ENCODE data around the gene TSPAN5.

TSPAN5 gene

GRCh38 chr4:98434816-98435215 lies 223.6 kb downstream of the TSPAN5 start:
- no peak overlapping the region for H3K4me3 ChIP-seq
- no peak overlapping the region for H3K27ac ChIP-seq
- H3K4me2 ChIP-seq, result no peak overlapping the region
- no peaks in the 10 kb centered on the region for H3K27me3 ChIP-seq
- TF ChIP-seq Cebpa-rat (IDR thresholded peaks at IDR 0.05), result no peak
- H3K4me1 ChIP-seq, result no peaks in the 10 kb centered on the region
- H4K20me1 ChIP-seq, result no peaks in the 10 kb centered on the region
- H3K36me3 ChIP-seq, result peaks cover 30 to 80% (median 47%) of the 10 kb centered on the region in 11 experiments
- peaks cover 0 to 4% (median 0%) of the 10 kb centered on the region in 11 experiments; a peak in 1 of 22 replicates for H3K9me3 ChIP-seq (replicated peaks in 1 of 11)
- no peak overlapping the region for H3K9ac ChIP-seq

DNA sequence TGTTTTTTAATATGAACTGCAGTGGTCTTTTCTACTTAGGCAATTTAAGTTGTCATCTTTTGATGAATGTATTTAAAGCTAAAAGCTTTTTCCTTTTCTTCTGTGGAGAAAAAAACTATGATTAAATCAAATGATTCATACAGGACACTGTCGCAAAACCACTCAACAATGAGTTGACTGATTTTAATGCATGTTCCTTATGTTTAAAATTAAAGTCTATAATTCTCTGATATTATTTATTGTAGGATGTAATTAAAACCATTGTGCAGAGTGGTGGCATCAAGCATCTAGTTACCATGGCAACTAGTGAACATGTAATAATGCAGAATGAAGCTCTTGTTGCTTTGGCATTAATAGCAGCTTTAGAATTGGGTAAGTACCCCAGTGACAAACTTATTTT lies 224.7 kb downstream of the TSPAN5 start:
- no peak overlapping the region for H3K27ac ChIP-seq
- no peaks in the 10 kb centered on the region for H3K4me1 ChIP-seq
- no peaks in the 10 kb centered on the region for H4K20me1 ChIP-seq
- H3K27me3 ChIP-seq, result no peaks in the 10 kb centered on the region
- TF ChIP-seq Cebpa-rat (IDR thresholded peaks at IDR 0.05), result no peak
- peaks cover 0 to 4% (median 0%) of the 10 kb centered on the region in 11 experiments; a peak in 1 of 22 replicates for H3K9me3 ChIP-seq (replicated peaks in 1 of 11)
- no peak overlapping the region for H3K4me2 ChIP-seq
- H3K36me3 ChIP-seq, result peaks cover 30 to 70% (median 43%) of the 10 kb centered on the region in 11 experiments
- H3K9ac ChIP-seq, result no peak overlapping the region
- H3K4me3 ChIP-seq, result no peak overlapping the region

- no peaks in the 10 kb centered on the region for H4K20me1 ChIP-seq
Observed at GRCh38 chr4:98430708-98431403, 227.6 kb downstream of the TSPAN5 start.

GRCh38 chr4:98423009-98423408 lies 235.4 kb downstream of the TSPAN5 start:
- Histone ChIP-seq H4K20me1 (no peaks in the 10 kb centered on the region), H3K4me1 (no peaks in the 10 kb centered on the region), H3K9ac (no peak overlapping the region), H3K4me2 (no peak overlapping the region), H3K36me3 (peaks cover 59 to 89% (median 73%) of the 10 kb centered on the region in 11 experiments), H3K4me3 (no peak overlapping the region), H3K27ac (no peak overlapping the region), H3K27me3 (no peaks in the 10 kb centered on the region), H3K9me3 (replicated peaks in 1 of 11) (peaks cover 13 to 39% (median 28%) of the 10 kb centered on the region in 11 experiments; a peak in 18 of 22 replicates)
- no peak for TF ChIP-seq Cebpa-rat (IDR thresholded peaks at IDR 0.05)

More at GRCh38 chr4:98430708-98431403, 227.6 kb downstream of the TSPAN5 start:
- Histone ChIP-seq H3K27me3 (no peaks in the 10 kb centered on the region), H3K4me3 (no peak overlapping the region), H3K4me2 (no peak overlapping the region), H3K27ac (no peak overlapping the region), H3K9me3 (replicated peaks in 1 of 11) (peaks cover 0 to 13% (median 0%) of the 10 kb centered on the region in 11 experiments; a peak in 5 of 22 replicates), H3K36me3 (peaks cover 17 to 47% (median 26%) of the 10 kb centered on the region in 11 experiments), H3K4me1 (no peaks in the 10 kb centered on the region), H3K9ac (no peak overlapping the region)
- TF ChIP-seq Cebpa-rat (IDR thresholded peaks at IDR 0.05), result no peak

GRCh38 chr4:98421111-98421510 lies 237.3 kb downstream of the TSPAN5 start:
- no peaks in the 10 kb centered on the region for H4K20me1 ChIP-seq
- no peak overlapping the region for H3K9ac ChIP-seq
- peaks cover 13 to 34% (median 28%) of the 10 kb centered on the region in 11 experiments; a peak in 18 of 22 replicates for H3K9me3 ChIP-seq (replicated peaks in 1 of 11)
- H3K4me1 ChIP-seq, result no peaks in the 10 kb centered on the region
- no peak overlapping the region for H3K4me2 ChIP-seq
- H3K36me3 ChIP-seq, result peaks cover 71 to 100% (median 90%) of the 10 kb centered on the region in 11 experiments
- no peak overlapping the region for H3K27ac ChIP-seq
- H3K27me3 ChIP-seq, result no peaks in the 10 kb centered on the region
- H3K4me3 ChIP-seq, result no peak overlapping the region
- no peak for TF ChIP-seq Cebpa-rat (IDR thresholded peaks at IDR 0.05)

Data from BLaER1 treated with 17β-estradiol and CSF1 and Interleukin-3, amounts not matched to agents 10 nM and 100 nM (cell line).